Fibroblast of pulmonary artery (primary cell): ENCODE results near the gene FLRT2.

ENCODE experiments used
- DNase-seq: peaks from one replicate; pipeline ENCODE4 v3.0.0-alpha.2; 2010; ENCODE audit warnings: low read depth
- H3K4me3 ChIP-seq: replicated peaks from 2 replicates; pipeline ENCODE4 v1.5.1; 2011; ENCODE audit warnings: low read depth, mild to moderate bottlenecking, control low read depth, low read length, moderate library complexity
- TF ChIP-seq, protein P1 (sequence below): IDR thresholded peaks from 2 replicates; pipeline ENCODE4 v1.5.1; 2011; ENCODE audit warnings: mild to moderate bottlenecking, control low read depth, low read length, inconsistent platforms; ENCODE audit errors: missing control alignments

FLRT2 gene

GRCh38 chr14:85572845-85573244, 42.9 kb downstream of the FLRT2 start:
- no peak overlapping the region for H3K4me3 ChIP-seq
- TF ChIP-seq, protein P1, sequence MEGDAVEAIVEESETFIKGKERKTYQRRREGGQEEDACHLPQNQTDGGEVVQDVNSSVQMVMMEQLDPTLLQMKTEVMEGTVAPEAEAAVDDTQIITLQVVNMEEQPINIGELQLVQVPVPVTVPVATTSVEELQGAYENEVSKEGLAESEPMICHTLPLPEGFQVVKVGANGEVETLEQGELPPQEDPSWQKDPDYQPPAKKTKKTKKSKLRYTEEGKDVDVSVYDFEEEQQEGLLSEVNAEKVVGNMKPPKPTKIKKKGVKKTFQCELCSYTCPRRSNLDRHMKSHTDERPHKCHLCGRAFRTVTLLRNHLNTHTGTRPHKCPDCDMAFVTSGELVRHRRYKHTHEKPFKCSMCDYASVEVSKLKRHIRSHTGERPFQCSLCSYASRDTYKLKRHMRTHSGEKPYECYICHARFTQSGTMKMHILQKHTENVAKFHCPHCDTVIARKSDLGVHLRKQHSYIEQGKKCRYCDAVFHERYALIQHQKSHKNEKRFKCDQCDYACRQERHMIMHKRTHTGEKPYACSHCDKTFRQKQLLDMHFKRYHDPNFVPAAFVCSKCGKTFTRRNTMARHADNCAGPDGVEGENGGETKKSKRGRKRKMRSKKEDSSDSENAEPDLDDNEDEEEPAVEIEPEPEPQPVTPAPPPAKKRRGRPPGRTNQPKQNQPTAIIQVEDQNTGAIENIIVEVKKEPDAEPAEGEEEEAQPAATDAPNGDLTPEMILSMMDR, result no peak
- DNase-seq, result peak; percentile 78

- DNase-seq, result peak; percentile 37
- no peak overlapping the region for H3K4me3 ChIP-seq
- TF ChIP-seq, protein P1, result no peak
Measured at GRCh38 chr14:85573406-85573805, 43.5 kb downstream of the FLRT2 start.

DNA sequence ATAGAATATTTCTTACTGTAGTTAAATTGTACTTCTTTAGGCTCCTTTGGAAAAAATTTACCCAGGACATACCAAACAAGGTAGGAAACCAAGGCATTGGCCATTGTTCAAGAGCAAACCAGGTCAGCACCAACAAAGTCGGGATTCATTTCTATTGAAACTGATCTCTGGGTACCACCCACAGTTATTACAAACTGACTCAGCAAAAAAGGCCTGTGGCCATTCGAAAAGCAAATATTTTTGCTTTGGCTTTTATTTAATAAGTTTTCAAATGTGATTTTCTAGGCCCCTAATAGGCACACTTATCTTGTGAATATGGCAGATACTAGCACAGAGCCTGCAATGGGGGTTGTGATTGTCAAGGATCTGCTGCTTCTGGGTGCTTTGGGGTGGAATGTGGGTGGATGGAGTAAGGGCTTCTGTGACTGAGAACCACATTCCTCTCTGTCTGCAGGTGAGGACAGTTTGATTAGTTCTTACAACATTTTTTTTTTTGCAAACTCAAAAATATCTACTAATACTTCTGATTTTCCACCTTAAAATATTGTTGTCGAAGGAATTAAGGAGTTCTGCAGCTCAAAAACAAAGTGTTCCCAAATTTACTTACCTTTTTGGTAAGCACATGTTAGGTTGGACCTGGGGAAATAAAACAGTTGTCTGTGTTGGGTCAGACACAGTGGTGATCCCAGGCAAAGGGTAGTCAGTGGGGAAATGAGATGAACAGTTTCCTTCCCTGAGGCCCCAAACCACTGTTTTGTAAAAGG, 45.1 kb downstream of the FLRT2 start:
- DNase-seq, result no peak
- H3K4me3 ChIP-seq, result no peak overlapping the region
- TF ChIP-seq, protein P1, result no peak

- no peak for DNase-seq
- TF ChIP-seq, protein P1, result no peak
- H3K4me3 ChIP-seq, result no peak overlapping the region
Measured at GRCh38 chr14:85575617-85575898, 45.6 kb downstream of the FLRT2 start.

- DNase-seq, result peak; percentile 32
- TF ChIP-seq, protein P1, result no peak
Measured at GRCh38 chr14:85576218-85576617, 46.3 kb downstream of the FLRT2 start.

GRCh38 chr14:85576848-85577542, 47.1 kb downstream of the FLRT2 start:
- TF ChIP-seq, protein P1, result no peak
- DNase-seq, result no peak
- no peak overlapping the region for H3K4me3 ChIP-seq

More at GRCh38 chr14:85576218-85576617, 46.3 kb downstream of the FLRT2 start:
- H3K4me3 ChIP-seq, result no peak overlapping the region
